GM13977 (cell line): Measurements from ENCODE around the gene MCF2L.

Source experiments
- DNase-seq: peaks from one replicate; pipeline ENCODE4 v3.0.0; 2012; ENCODE audit warnings: low spot score
- CTCF ChIP-seq: IDR thresholded peaks from 2 replicates; pipeline ENCODE4 v1.5.1; 2012; ENCODE audit warnings: mild to moderate bottlenecking, control low read depth; ENCODE audit not compliant: insufficient read depth; ENCODE audit errors: extremely low read depth, missing control alignments
- in situ Hi-C: fragments of 300-500 bp; cut with MboI; formaldehyde crosslinking; loops from one replicate; pipeline ENCODE4 v1.12.0; 2022; ENCODE audit warnings: low sequenced_read_pairs, low pct_unique_long_range_greater_than_20kb, mixed read lengths, inconsistent platforms; ENCODE audit not compliant: unreplicated experiment

The MCF2L gene

GRCh38 chr13:113020323-113021080 is 51.5 kb downstream of the MCF2L start:
- DNase-seq, result no peak
- in situ Hi-C loops, result no loop called here
- no peak for TF ChIP-seq CTCF

- in situ Hi-C loops, result no loop called here
- DNase-seq, result no peak
- no peak for TF ChIP-seq CTCF
Measured at GRCh38 chr13:113021391-113021790, 52.4 kb downstream of the MCF2L start.

GRCh38 chr13:113021811-113022210 is 52.8 kb downstream of the MCF2L start:
- in situ Hi-C loops, result no loop called here
- TF ChIP-seq CTCF, result no peak
- DNase-seq, result no peak

GRCh38 chr13:113022391-113022744 is 53.4 kb downstream of the MCF2L start:
- in situ Hi-C loops, result no loop called here
- TF ChIP-seq CTCF, result no peak
- DNase-seq, result no peak

GRCh38 chr13:113022745-113023574 is 53.9 kb downstream of the MCF2L start:
- in situ Hi-C loops, result no loop called here
- no peak for TF ChIP-seq CTCF
- no peak for DNase-seq

GRCh38 chr13:113023694-113024430 is 54.8 kb downstream of the MCF2L start:
- TF ChIP-seq CTCF, result no peak
- in situ Hi-C loops, result no loop called here
- no peak for DNase-seq
